ENCODE measurements around the gene XIRP2. TPM values are rescaled to one million over a fixed set of nuclear protein-coding genes. Genes with fewer than 3 reads are reported as not detected.

XIRP2 gene
- total RNA-seq, 1 experiment from 2014 or later = not detected

DNA sequence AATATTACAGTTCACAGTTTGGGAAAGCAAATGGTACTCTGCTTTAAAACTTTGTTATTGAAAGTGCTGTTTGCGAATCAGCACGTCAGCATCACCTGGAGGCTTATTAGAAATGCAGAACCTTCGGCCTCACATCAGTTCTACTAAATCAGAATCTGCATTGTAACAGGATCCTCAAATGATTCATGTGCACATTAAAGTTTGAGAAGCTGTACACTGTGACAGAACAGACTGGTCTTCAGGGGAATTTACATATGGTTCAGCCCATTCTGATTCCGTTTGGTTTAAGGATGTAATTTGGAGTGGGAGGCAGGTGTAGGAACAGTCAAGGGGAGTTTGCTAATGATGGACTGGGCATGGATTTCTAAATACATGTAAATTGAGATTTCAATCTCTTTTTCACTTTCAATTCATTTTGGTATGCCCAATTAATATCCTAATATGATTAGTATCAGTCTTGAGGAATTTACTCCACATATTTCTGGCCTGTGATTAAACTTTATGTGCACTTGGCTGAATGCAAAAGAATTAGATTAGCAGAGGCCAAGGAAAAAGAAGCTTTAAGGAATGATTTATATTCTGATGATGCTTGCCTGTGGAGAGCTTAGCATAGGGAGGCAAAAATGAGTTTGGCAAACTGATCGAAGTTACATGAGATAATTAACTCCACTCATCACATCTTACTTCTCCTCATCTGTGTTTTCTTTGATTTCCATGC, 248.8 kb downstream of the XIRP2 start:
- RAD21 ChIA-PET (ENCODE audit: low non-redundant PET in 1 of 2, low total read pairs in 2 of 2, uncharacterized antibody in 2 of 2, unreplicated experiment in 2 of 2) = no interaction called here
- H3K9ac ChIP-seq (ENCODE audit: low read length) = no peak overlapping the region
- no peaks in the 10 kb centered on the region for H3K9me3 ChIP-seq (ENCODE audit: control insufficient read depth in 1 of 2, insufficient read depth in 1 of 2, low read depth in 1 of 2, low read length in 2 of 2)
- intact Hi-C loops (cut with micrococcal nuclease) = no loop called here
- no peaks in the 10 kb centered on the region for H3K79me2 ChIP-seq (ENCODE audit: insufficient read depth, low read length)
- TF ChIP-seq, protein P1, sequence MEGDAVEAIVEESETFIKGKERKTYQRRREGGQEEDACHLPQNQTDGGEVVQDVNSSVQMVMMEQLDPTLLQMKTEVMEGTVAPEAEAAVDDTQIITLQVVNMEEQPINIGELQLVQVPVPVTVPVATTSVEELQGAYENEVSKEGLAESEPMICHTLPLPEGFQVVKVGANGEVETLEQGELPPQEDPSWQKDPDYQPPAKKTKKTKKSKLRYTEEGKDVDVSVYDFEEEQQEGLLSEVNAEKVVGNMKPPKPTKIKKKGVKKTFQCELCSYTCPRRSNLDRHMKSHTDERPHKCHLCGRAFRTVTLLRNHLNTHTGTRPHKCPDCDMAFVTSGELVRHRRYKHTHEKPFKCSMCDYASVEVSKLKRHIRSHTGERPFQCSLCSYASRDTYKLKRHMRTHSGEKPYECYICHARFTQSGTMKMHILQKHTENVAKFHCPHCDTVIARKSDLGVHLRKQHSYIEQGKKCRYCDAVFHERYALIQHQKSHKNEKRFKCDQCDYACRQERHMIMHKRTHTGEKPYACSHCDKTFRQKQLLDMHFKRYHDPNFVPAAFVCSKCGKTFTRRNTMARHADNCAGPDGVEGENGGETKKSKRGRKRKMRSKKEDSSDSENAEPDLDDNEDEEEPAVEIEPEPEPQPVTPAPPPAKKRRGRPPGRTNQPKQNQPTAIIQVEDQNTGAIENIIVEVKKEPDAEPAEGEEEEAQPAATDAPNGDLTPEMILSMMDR (IDR thresholded peaks at IDR 0.05 in 2 of 3, conservative IDR thresholded peaks at IDR 0.05 in 1 of 3; ENCODE audit: borderline replicate concordance in 1 of 3, insufficient read depth in 1 of 3, low read depth in 2 of 3, low read length in 2 of 3) = no peak
- no peak for TF ChIP-seq TCF7L2 (IDR thresholded peaks at IDR 0.05; ENCODE audit: borderline replicate concordance, extremely low read depth, insufficient read depth, insufficient read length)
- TF ChIP-seq, protein P2, sequence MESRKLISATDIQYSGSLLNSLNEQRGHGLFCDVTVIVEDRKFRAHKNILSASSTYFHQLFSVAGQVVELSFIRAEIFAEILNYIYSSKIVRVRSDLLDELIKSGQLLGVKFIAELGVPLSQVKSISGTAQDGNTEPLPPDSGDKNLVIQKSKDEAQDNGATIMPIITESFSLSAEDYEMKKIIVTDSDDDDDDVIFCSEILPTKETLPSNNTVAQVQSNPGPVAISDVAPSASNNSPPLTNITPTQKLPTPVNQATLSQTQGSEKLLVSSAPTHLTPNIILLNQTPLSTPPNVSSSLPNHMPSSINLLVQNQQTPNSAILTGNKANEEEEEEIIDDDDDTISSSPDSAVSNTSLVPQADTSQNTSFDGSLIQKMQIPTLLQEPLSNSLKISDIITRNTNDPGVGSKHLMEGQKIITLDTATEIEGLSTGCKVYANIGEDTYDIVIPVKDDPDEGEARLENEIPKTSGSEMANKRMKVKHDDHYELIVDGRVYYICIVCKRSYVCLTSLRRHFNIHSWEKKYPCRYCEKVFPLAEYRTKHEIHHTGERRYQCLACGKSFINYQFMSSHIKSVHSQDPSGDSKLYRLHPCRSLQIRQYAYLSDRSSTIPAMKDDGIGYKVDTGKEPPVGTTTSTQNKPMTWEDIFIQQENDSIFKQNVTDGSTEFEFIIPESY (IDR thresholded peaks at IDR 0.05; ENCODE audit: extremely low read depth, insufficient replicate concordance, low read length) = no peak
- TF ChIP-seq SIN3A (IDR thresholded peaks at IDR 0.05; ENCODE audit: low read depth) = no peak
- TF ChIP-seq SRF (IDR thresholded peaks at IDR 0.05; ENCODE audit: low read depth) = no peak
- TF ChIP-seq CEBPB (IDR thresholded peaks at IDR 0.05; ENCODE audit: low read depth) = no peak
- no peak for TF ChIP-seq ELF1 (IDR thresholded peaks at IDR 0.05; ENCODE audit: borderline replicate concordance, low read depth)
- no peak for TF ChIP-seq SP1 (IDR thresholded peaks at IDR 0.05; ENCODE audit: low read depth)
- TF ChIP-seq, protein P3, sequence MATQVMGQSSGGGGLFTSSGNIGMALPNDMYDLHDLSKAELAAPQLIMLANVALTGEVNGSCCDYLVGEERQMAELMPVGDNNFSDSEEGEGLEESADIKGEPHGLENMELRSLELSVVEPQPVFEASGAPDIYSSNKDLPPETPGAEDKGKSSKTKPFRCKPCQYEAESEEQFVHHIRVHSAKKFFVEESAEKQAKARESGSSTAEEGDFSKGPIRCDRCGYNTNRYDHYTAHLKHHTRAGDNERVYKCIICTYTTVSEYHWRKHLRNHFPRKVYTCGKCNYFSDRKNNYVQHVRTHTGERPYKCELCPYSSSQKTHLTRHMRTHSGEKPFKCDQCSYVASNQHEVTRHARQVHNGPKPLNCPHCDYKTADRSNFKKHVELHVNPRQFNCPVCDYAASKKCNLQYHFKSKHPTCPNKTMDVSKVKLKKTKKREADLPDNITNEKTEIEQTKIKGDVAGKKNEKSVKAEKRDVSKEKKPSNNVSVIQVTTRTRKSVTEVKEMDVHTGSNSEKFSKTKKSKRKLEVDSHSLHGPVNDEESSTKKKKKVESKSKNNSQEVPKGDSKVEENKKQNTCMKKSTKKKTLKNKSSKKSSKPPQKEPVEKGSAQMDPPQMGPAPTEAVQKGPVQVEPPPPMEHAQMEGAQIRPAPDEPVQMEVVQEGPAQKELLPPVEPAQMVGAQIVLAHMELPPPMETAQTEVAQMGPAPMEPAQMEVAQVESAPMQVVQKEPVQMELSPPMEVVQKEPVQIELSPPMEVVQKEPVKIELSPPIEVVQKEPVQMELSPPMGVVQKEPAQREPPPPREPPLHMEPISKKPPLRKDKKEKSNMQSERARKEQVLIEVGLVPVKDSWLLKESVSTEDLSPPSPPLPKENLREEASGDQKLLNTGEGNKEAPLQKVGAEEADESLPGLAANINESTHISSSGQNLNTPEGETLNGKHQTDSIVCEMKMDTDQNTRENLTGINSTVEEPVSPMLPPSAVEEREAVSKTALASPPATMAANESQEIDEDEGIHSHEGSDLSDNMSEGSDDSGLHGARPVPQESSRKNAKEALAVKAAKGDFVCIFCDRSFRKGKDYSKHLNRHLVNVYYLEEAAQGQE (IDR thresholded peaks at IDR 0.05; ENCODE audit: low read depth) = no peak
- no peak for TF ChIP-seq EZH2phosphoT487 (IDR thresholded peaks at IDR 0.05; ENCODE audit: borderline replicate concordance)
- TF ChIP-seq JUND (IDR thresholded peaks at IDR 0.05) = no peak
- no peak for TF ChIP-seq POLR2A (IDR thresholded peaks at IDR 0.05; ENCODE audit: borderline replicate concordance, extremely low read depth, insufficient read depth, insufficient read length)
- no peak for TF ChIP-seq EGR1 (IDR thresholded peaks at IDR 0.05; ENCODE audit: low read depth)
- TF ChIP-seq RAD21 (IDR thresholded peaks at IDR 0.05; ENCODE audit: low read depth) = no peak
- no peak for TF ChIP-seq CBX3 (IDR thresholded peaks at IDR 0.05; ENCODE audit: low read depth)
- TF ChIP-seq EZH2 (IDR thresholded peaks at IDR 0.05) = no peak
- H3K27me3 ChIP-seq (ENCODE audit: insufficient read depth, low read length) = no peaks in the 10 kb centered on the region
- DNase-seq (ENCODE audit: low read depth, low spot score) = no peak
- POLR2A ChIA-PET = no interaction called here
- H3K36me3 ChIP-seq (ENCODE audit: control insufficient read depth in 1 of 2, insufficient read depth in 2 of 2, low read length in 2 of 2) = no peaks in the 10 kb centered on the region
- BruUV-seq (replicated peaks) = no TSS peak
- ATAC-seq = no peak
- CTCF ChIA-PET = no interaction called here
- peaks cover 0 to 13% of the 10 kb centered on the region in 2 experiments; a peak in 1 of 4 replicates for H3K4me1 ChIP-seq (ENCODE audit: control insufficient read depth in 1 of 2, insufficient read depth in 2 of 2, low read length in 2 of 2)
- H3K4me2 ChIP-seq (ENCODE audit: low read length) = no peak overlapping the region
- no peak overlapping the region for H2AFZ ChIP-seq (ENCODE audit: low read depth, low read length, poor library complexity, severe bottlenecking)
- no peaks in the 10 kb centered on the region for H4K20me1 ChIP-seq (ENCODE audit: insufficient read depth)
- H3K27ac ChIP-seq (ENCODE audit: low read depth, low read length) = no peak overlapping the region
- no peaks in the 10 kb centered on the region for H3K9me2 ChIP-seq (ENCODE audit: insufficient read depth)
- H3K4me3 ChIP-seq (replicated peaks in 1 of 2; ENCODE audit: low read depth in 1 of 2, low read length in 2 of 2) = no peak overlapping the region
